H1 (cell line): ENCODE data around the gene MAGI2. TPM values are rescaled to one million over a fixed set of nuclear protein-coding genes. Genes with fewer than 3 reads are reported as not detected.

Experiments
- CTCF ChIA-PET: fragments of 300-600 bp; sonication (Branson Sonifier 250); formaldehyde crosslinking; loops from one replicate; lab custom pipeline; 2021; ENCODE audit not compliant: partially characterized antibody; lab: Charles Lee
- POLR2A ChIA-PET: fragments of 300-600 bp; sonication (Branson Sonifier 250); formaldehyde crosslinking; loops from one replicate; lab custom pipeline; 2021; ENCODE audit warnings: inconsistent platforms; ENCODE audit not compliant: partially characterized antibody; lab: Charles Lee
- DNase-seq, 2 experiments: peaks; one replicate each; pipeline versions ENCODE4 v3.0.0 to v3.0.0-alpha.2; 2010 to 2022; ENCODE audit warnings: low spot score in 2 of 2, low read depth in 1 of 2, mixed read lengths in 1 of 2
- FAIRE-seq: peaks from 2 replicates; lab custom pipeline; 2011; peaks lifted over from hg19 to GRCh38; lab: Jason Lieb, UNC
- H2AFZ ChIP-seq: 2 replicates; pipeline ENCODE4 v1.8.1; 2012; ENCODE audit warnings: low read length, inconsistent platforms
- H2AK5ac ChIP-seq: 2 replicates; pipeline ENCODE4 v1.6.1; 2013; ENCODE audit warnings: low read depth, low read length
- H2BK120ac ChIP-seq: replicated peaks from 2 replicates; pipeline ENCODE3; 2013; ENCODE audit warnings: low read depth, low read length, inconsistent platforms
- H2BK12ac ChIP-seq: 2 replicates; pipeline ENCODE4 v1.6.1; 2013; ENCODE audit warnings: low read depth, low read length
- H2BK15ac ChIP-seq: 2 replicates; pipeline ENCODE4 v1.6.1; 2013; ENCODE audit warnings: low read length
- H2BK20ac ChIP-seq: 2 replicates; pipeline ENCODE4 v1.6.1; 2013; ENCODE audit warnings: low read length
- H2BK5ac ChIP-seq: 2 replicates; pipeline ENCODE4 v1.6.1; 2013; ENCODE audit warnings: low read depth, low read length
- H3K14ac ChIP-seq: 2 replicates; pipeline ENCODE4 v1.6.1; 2013; ENCODE audit warnings: inconsistent platforms; ENCODE audit not compliant: insufficient read length
- H3K18ac ChIP-seq: 2 replicates; pipeline ENCODE4 v1.6.1; 2013; ENCODE audit warnings: low read length; ENCODE audit errors: extremely low read depth
- H3K23ac ChIP-seq: 2 replicates; pipeline ENCODE4 v1.6.1; 2013; ENCODE audit warnings: inconsistent platforms; ENCODE audit not compliant: insufficient read length
- H3K23me2 ChIP-seq: 2 replicates; pipeline ENCODE4 v1.6.1; 2013; ENCODE audit warnings: low read depth, low read length
- H3K27ac ChIP-seq: 2 replicates; pipeline ENCODE4 v1.6.1; 2011; ENCODE audit warnings: low read depth, low read length, inconsistent platforms
- H3K27me3 ChIP-seq, 4 experiments: replicated peaks in 1 of 4; 1 replicate in 1 of 4; 2 replicates in 3 of 4; pipeline versions ENCODE4 v1.6.1 to v1.8.1; 2011 to 2013; ENCODE audit warnings: low read length in 3 of 4, mild to moderate bottlenecking in 3 of 4, inconsistent platforms in 2 of 4, mixed read lengths in 2 of 4, moderate library complexity in 1 of 4; ENCODE audit not compliant: control insufficient read depth in 3 of 4, insufficient read depth in 3 of 4; ENCODE audit errors: extremely low read depth in 1 of 4
- H3K36me3 ChIP-seq, 4 experiments: 2 replicates each; pipeline versions ENCODE4 v1.6.1 to v1.8.1; 2011 to 2013; ENCODE audit warnings: mild to moderate bottlenecking in 4 of 4, low read length in 3 of 4, moderate library complexity in 2 of 4, control low read depth in 1 of 4, inconsistent platforms in 1 of 4; ENCODE audit not compliant: insufficient read depth in 4 of 4, control insufficient read depth in 2 of 4
- H3K4ac ChIP-seq: replicated peaks from 2 replicates; pipeline ENCODE3; 2013; ENCODE audit warnings: low read length, low read depth, mixed read lengths, inconsistent platforms; ENCODE audit not compliant: insufficient read length
- H3K4me1 ChIP-seq, 4 experiments: replicated peaks in 1 of 4; 1 replicate in 1 of 4; 2 replicates in 3 of 4; pipeline versions ENCODE4 v1.6.1 to v1.8.1; 2011 to 2013; ENCODE audit warnings: low read length in 3 of 4, inconsistent platforms in 2 of 4, mixed read lengths in 1 of 4; ENCODE audit not compliant: insufficient read depth in 4 of 4, control insufficient read depth in 3 of 4
- H3K4me2 ChIP-seq, 2 experiments: 2 replicates each; pipeline versions ENCODE4 v1.6.1 to v1.8.1; 2011 to 2013; ENCODE audit warnings: low read depth in 2 of 2, low read length in 2 of 2, control low read depth in 1 of 2, inconsistent platforms in 1 of 2, mild to moderate bottlenecking in 1 of 2; ENCODE audit not compliant: insufficient read depth in 1 of 2
- H3K4me3 ChIP-seq, 4 experiments: fragments of 200-600, 300-600 bp in 1 of 4; sonication (generic), shearing (Covaris generic), sonication (Bioruptor Twin) in 1 of 4; 2 replicates each; pipeline versions ENCODE4 v1.5.1 to v1.8.1; 2011 to 2016; ENCODE audit warnings: low read length in 4 of 4, low read depth in 3 of 4, control low read depth in 2 of 4, inconsistent platforms in 2 of 4, mild to moderate bottlenecking in 2 of 4, mixed read lengths in 1 of 4, moderate library complexity in 1 of 4; ENCODE audit not compliant: insufficient read depth in 2 of 4; ENCODE audit errors: extremely low read depth in 1 of 4
- H3K56ac ChIP-seq: replicated peaks from 2 replicates; pipeline ENCODE3; 2013; ENCODE audit warnings: low read depth, mild to moderate bottlenecking, mixed read lengths, low read length, inconsistent platforms; ENCODE audit not compliant: insufficient read length
- H3K79me1 ChIP-seq: 2 replicates; pipeline ENCODE4 v1.6.1; 2013; ENCODE audit warnings: low read depth, low read length, control low read depth
- H3K79me2 ChIP-seq, 2 experiments: 2 replicates each; pipeline versions ENCODE4 v1.6.1 to v1.8.1; 2012 to 2013; ENCODE audit warnings: low read length in 2 of 2, mild to moderate bottlenecking in 2 of 2, inconsistent platforms in 1 of 2; ENCODE audit not compliant: insufficient read depth in 2 of 2, control insufficient read depth in 1 of 2
- H3K9ac ChIP-seq, 4 experiments: replicated peaks in 1 of 4; 1 replicate in 1 of 4; 2 replicates in 3 of 4; pipeline versions ENCODE4 v1.6.1 to v1.8.1; 2011 to 2013; ENCODE audit warnings: low read depth in 3 of 4, low read length in 3 of 4, control low read depth in 2 of 4, mild to moderate bottlenecking in 2 of 4, moderate library complexity in 2 of 4, inconsistent platforms in 1 of 4; ENCODE audit errors: extremely low read depth in 1 of 4
- H3K9me3 ChIP-seq, 2 experiments: 2 replicates each; pipeline versions ENCODE4 v1.6.1 to v1.8.1; 2012 to 2013; ENCODE audit warnings: mild to moderate bottlenecking in 2 of 2, moderate library complexity in 2 of 2, control low read depth in 1 of 2, inconsistent platforms in 1 of 2, low read depth in 1 of 2, low read length in 1 of 2, mixed read lengths in 1 of 2; ENCODE audit not compliant: insufficient read depth in 2 of 2
- H4K20me1 ChIP-seq, 2 experiments: replicated peaks in 1 of 2; 2 replicates each; pipeline versions ENCODE3 to v1.8.1; 2011 to 2013; ENCODE audit warnings: inconsistent platforms in 2 of 2, low read length in 2 of 2, mild to moderate bottlenecking in 1 of 2; ENCODE audit not compliant: insufficient read depth in 2 of 2, control insufficient read depth in 1 of 2
- H4K5ac ChIP-seq: 2 replicates; pipeline ENCODE4 v1.6.1; 2013; ENCODE audit warnings: low read length, low read depth, mixed read lengths, inconsistent platforms; ENCODE audit not compliant: insufficient read length
- H4K8ac ChIP-seq: 2 replicates; pipeline ENCODE4 v1.8.0; 2013; ENCODE audit warnings: mild to moderate bottlenecking, moderate library complexity, low read length, inconsistent platforms; ENCODE audit not compliant: insufficient read depth; ENCODE audit errors: extremely low read depth
- H4K91ac ChIP-seq: replicated peaks from 2 replicates; pipeline ENCODE3; 2013; ENCODE audit warnings: low read length, mixed read lengths, inconsistent platforms; ENCODE audit not compliant: insufficient read length
- ASH2L ChIP-seq: fragments of 200-600, 300-600 bp; sonication (generic); IDR thresholded peaks from one replicate; pipeline ENCODE4 v1.7.1; 2017; ENCODE audit warnings: low read length
- FOSL1 ChIP-seq: IDR thresholded peaks from 2 replicates; pipeline ENCODE4 v1.6.1; 2011; ENCODE audit warnings: mild to moderate bottlenecking, low read depth, low read length, moderate library complexity; ENCODE audit not compliant: insufficient read depth
- JUN ChIP-seq: IDR thresholded peaks from 2 replicates; pipeline ENCODE4 v1.6.1; 2011; ENCODE audit warnings: low read depth, mild to moderate bottlenecking, improper control_type of control experiment, low read length
- TBP ChIP-seq: IDR thresholded peaks from 2 replicates; pipeline ENCODE4 v1.6.1; 2011; ENCODE audit warnings: low read depth, low read length, improper control_type of control experiment
- WGBS, 2 experiments: shearing (Covaris generic) in 1 of 2; methylation state at CpG; one replicate each; pipeline versions ENCODE4 v1.1.6 to v1.1.7; 2013 to 2015; ENCODE audit warnings: low lambda C conversion rate in 2 of 2, mixed read lengths in 2 of 2, inconsistent platforms in 1 of 2, low coverage in 1 of 2, missing lambda C conversion rate in 1 of 2; ENCODE audit not compliant: insufficient replicate concordance in 2 of 2, insufficient coverage in 1 of 2, insufficient read length in 1 of 2; ENCODE audit errors: extremely low coverage in 1 of 2, missing lambda C conversion rate in 1 of 2; 5-methylcytosine and 5-hydroxymethylcytosine counted together
- polyA plus RNA-seq, 7 experiments: library from polyadenylated mRNA; depleted of rRNA in 3 of 7; stranded (reverse) in 5 of 7; unstranded in 2 of 7; fragments of >200 nt in 5 of 7; fragments of 200-250 nt in 2 of 7; gene quantifications; 1 replicate in 5 of 7; 2 replicates in 1 of 7; 4 replicates in 1 of 7; pipeline versions ENCODE4 v1.2.1 to v1.2.3, GENCODE V29; 2011 to 2013; ENCODE audit warnings: missing spikeins in 2 of 7, mixed read lengths in 2 of 7
- total RNA-seq: library from RNA; stranded (reverse); fragmentation: NEBNext Ultra II Directional; extraction: Animal tissue kit (Norgen Biotek cat#: 25700); gene quantifications from 2 replicates; pipeline ENCODE4 v1.2.1, GENCODE V29; 2021

MAGI2 gene
- total and polyA plus RNA-seq, 2 of the 8 experiments (the other 6 are each of a cell fraction or from before 2014, with no cell fraction given) = 6.0 to 27.3 TPM

DNA sequence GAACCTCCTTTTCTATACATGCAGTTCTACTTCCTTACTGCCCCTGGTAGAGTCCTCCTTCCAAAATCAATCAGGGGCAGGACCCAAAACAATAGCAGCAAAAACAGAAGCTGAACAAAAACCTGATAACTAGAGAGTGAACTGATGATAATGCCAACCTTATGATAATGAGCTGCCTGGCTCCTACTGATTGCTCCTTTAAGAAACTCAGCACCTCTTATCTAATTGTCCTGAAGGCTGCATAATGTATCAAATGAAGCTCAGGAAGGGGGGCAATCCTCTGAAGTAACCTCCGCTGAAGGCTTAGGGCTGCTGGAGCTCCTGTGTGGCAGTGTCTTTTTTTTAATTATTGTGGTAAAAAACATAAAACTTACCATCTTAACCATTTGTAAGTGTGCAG lies 1397.9 kb downstream of the MAGI2 start:
- Histone ChIP-seq H3K9ac (no peak overlapping the region), H3K4ac (no peak overlapping the region), H3K9me3 (no peaks in the 10 kb centered on the region), H3K18ac (no peak overlapping the region), H2BK20ac (no peak overlapping the region), H2BK120ac (no peak overlapping the region), H2BK12ac (no peak overlapping the region), H3K14ac (no peak overlapping the region), H3K4me3 (no peak overlapping the region), H3K27me3 (no peaks in the 10 kb centered on the region), H3K23me2 (no peaks in the 10 kb centered on the region), H3K79me2 (no peaks in the 10 kb centered on the region), H2AFZ (no peak overlapping the region), H3K27ac (no peak overlapping the region), H2BK5ac (no peak overlapping the region), H3K79me1 (no peaks in the 10 kb centered on the region), H2BK15ac (no peak overlapping the region), H4K91ac (no peak overlapping the region), H3K56ac (no peak overlapping the region), H4K5ac (no peak overlapping the region), H3K23ac (no peak overlapping the region), H3K4me2 (no peak overlapping the region), H2AK5ac (no peak overlapping the region), H4K8ac (no peak overlapping the region), H3K4me1 (peaks cover 0 to 4% (median 2%) of the 10 kb centered on the region in 4 experiments; a peak in 5 of 7 replicates), H3K36me3 (no peaks in the 10 kb centered on the region), H4K20me1 (no peaks in the 10 kb centered on the region)
- WGBS, 2 experiments = 72% methylated on average over 1 of the region's 1 CpG; no CpG with 5 or more reads in 1 of the 2 experiments
- POLR2A ChIA-PET = no interaction called here
- no peak for TF ChIP-seq TBP
- no peak for TF ChIP-seq ASH2L
- no peak for TF ChIP-seq JUN
- TF ChIP-seq FOSL1 = no peak
- FAIRE-seq (no peak), DNase-seq (no peak)
- CTCF ChIA-PET = interaction anchor here (0.6 to 1.7 kb wide), 5 partner anchors 14 to 46 kb away, joined by 3 to 9 read pairs (median 4); no protein-coding TSS in a partner anchor
